ENCODE data around the gene DDX4. TPM values are rescaled to one million over a fixed set of nuclear protein-coding genes. Genes with fewer than 3 reads are reported as not detected.
"Not testable (repeated sequence)": the region's sequence is repeated elsewhere in the genome, so short reads cannot be mapped to it uniquely, and the experiment has no call there.

DDX4 gene
- total RNA-seq, 1 donor: not detected

GRCh38 chr5:55750063-55750462 lies 12.2 kb downstream of the DDX4 start:
- no peak for DNase-seq (ENCODE audit: low read depth)
- no peak overlapping the region for H3K4me3 ChIP-seq (ENCODE audit: low read depth, low read length)
- TF ChIP-seq CTCF (IDR thresholded peaks at IDR 0.05; ENCODE audit: insufficient read depth, low read depth, low read length): no peak

- DNase-seq (ENCODE audit: low read depth): no peak
- no peak for TF ChIP-seq CTCF (IDR thresholded peaks at IDR 0.05; ENCODE audit: insufficient read depth, low read depth, low read length)
- no peak overlapping the region for H3K4me3 ChIP-seq (ENCODE audit: low read depth, low read length)
Measured at GRCh38 chr5:55750499-55750898, 12.6 kb downstream of the DDX4 start.

GRCh38 chr5:55758231-55758630 lies 20.4 kb downstream of the DDX4 start:
- DNase-seq (ENCODE audit: low read depth): no peak
- TF ChIP-seq CTCF (IDR thresholded peaks at IDR 0.05; ENCODE audit: insufficient read depth, low read depth, low read length): no peak
- no peak overlapping the region for H3K4me3 ChIP-seq (ENCODE audit: low read depth, low read length)

- no peak for TF ChIP-seq CTCF (IDR thresholded peaks at IDR 0.05; ENCODE audit: insufficient read depth, low read depth, low read length)
- no peak for DNase-seq (ENCODE audit: low read depth)
- no peak overlapping the region for H3K4me3 ChIP-seq (ENCODE audit: low read depth, low read length)
Measured at GRCh38 chr5:55758714-55759113, 20.9 kb downstream of the DDX4 start.

- H3K4me3 ChIP-seq (ENCODE audit: low read depth, low read length); DNase-seq (ENCODE audit: low read depth): not testable (repeated sequence)
Measured at GRCh38 chr5:55761721-55762120, 23.9 kb downstream of the DDX4 start.

GRCh38 chr5:55763746-55764420 lies 26.0 kb downstream of the DDX4 start:
- H3K4me3 ChIP-seq (ENCODE audit: low read depth, low read length): no peak overlapping the region
- TF ChIP-seq CTCF (IDR thresholded peaks at IDR 0.05; ENCODE audit: insufficient read depth, low read depth, low read length): no peak
- no peak for DNase-seq (ENCODE audit: low read depth)

- TF ChIP-seq CTCF (IDR thresholded peaks at IDR 0.05; ENCODE audit: insufficient read depth, low read depth, low read length): no peak
- no peak for DNase-seq (ENCODE audit: low read depth)
- H3K4me3 ChIP-seq (ENCODE audit: low read depth, low read length): no peak overlapping the region
Measured at GRCh38 chr5:55768279-55768678, 30.4 kb downstream of the DDX4 start.

All from fibroblast of villous mesenchyme (primary cell).